ENCODE measurements around the gene NSUN4. TPM values are rescaled to one million over a fixed set of nuclear protein-coding genes. Genes with fewer than 3 reads are reported as not detected.
A peak's percentile ranks its signal among the peaks of the same experiment; 100 is the strongest.

Gene NSUN4
- total and polyA plus RNA-seq, 2 experiments from 2014 or later: 10.8 to 16.1 TPM

DNA sequence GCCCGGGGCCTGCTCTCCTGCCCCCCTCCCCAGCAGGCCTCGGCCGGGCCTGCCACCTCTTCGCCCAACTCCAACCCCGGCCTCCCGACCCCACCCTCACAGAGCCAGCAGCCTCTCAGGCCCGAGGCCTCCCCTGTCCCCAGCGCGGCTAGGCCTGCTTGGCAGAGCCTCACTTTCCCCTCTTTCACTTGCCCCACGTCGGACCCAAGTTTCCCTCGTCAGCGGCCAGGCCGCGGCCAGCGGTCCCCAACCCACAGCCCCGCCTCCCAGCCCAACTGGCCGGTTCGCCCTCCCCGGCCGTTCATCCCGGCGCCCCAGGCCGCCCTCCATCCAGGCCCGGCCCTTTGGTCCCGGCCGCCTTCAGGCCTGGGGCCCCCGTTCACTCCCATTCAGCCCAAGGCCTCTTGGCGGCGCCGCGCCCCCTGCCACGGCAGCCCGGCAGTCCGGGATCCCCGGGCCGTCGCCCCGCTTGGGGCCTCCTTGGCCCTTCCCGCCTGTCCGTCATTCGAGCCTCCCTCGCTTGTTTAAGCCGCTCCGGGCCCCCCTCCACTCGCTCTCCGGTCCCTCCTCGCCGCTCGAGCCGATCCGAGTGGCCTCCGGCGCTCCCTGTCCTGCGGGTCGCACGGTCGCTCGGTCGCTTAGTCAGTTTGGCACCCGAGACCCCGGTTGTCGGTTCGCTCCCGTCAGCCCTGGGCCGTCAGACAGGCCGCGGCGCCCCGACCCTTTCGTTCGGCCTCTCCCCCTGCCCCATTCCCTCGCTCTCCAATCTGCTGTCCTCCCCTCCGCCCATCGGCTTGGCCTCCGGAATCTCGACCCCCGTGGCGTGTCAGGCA, 38.6 kb upstream of the NSUN4 start:
- Histone ChIP-seq H3K27ac (peak overlapping the region; percentile 99), H3K36me3 (peaks cover 9% of the 10 kb centered on the region), H3K4me1 (ENCODE audit: low read depth) (peaks cover 37% of the 10 kb centered on the region), H3K4me3 (peak overlapping the region; percentile 62), H3K27me3 (no peaks in the 10 kb centered on the region), H3K9me3 (ENCODE audit: low read depth) (no peaks in the 10 kb centered on the region)
- DNase-seq (ENCODE audit: low read depth in 1 of 2, low spot score in 1 of 2): peak; percentile 65 to 73
- TF ChIP-seq, protein P1, sequence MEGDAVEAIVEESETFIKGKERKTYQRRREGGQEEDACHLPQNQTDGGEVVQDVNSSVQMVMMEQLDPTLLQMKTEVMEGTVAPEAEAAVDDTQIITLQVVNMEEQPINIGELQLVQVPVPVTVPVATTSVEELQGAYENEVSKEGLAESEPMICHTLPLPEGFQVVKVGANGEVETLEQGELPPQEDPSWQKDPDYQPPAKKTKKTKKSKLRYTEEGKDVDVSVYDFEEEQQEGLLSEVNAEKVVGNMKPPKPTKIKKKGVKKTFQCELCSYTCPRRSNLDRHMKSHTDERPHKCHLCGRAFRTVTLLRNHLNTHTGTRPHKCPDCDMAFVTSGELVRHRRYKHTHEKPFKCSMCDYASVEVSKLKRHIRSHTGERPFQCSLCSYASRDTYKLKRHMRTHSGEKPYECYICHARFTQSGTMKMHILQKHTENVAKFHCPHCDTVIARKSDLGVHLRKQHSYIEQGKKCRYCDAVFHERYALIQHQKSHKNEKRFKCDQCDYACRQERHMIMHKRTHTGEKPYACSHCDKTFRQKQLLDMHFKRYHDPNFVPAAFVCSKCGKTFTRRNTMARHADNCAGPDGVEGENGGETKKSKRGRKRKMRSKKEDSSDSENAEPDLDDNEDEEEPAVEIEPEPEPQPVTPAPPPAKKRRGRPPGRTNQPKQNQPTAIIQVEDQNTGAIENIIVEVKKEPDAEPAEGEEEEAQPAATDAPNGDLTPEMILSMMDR (IDR thresholded peaks at IDR 0.05; ENCODE audit: low read depth, low read length): peak; percentile 17

DNA sequence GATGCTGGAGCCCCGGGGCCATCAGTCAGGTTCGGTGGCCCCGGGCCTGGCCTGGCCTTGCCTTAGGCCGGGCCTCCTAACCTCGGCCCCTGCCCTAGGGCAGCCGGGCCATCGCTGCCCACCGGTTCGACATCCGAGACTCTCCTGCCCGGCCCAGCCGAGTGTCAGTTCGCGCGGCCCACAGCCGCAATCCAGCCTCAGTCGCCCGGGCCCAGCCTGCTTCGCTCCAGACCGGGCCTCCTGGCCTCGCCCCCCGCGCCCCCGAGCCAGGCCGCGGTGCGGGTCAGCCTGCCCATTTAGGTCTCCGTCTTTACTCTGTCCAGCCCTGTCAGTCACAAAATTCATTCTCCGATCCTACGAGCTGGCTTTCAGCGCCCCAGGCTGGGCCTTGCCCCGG, 38.0 kb upstream of the NSUN4 start:
- Histone ChIP-seq H3K4me3 (peak overlapping the region; percentile 62), H3K9me3 (ENCODE audit: low read depth) (no peaks in the 10 kb centered on the region), H3K27ac (peak overlapping the region; percentile 99), H3K27me3 (no peaks in the 10 kb centered on the region), H3K36me3 (peaks cover 4% of the 10 kb centered on the region), H3K4me1 (ENCODE audit: low read depth) (peaks cover 37% of the 10 kb centered on the region)
- TF ChIP-seq, protein P1 (IDR thresholded peaks at IDR 0.05; ENCODE audit: low read depth, low read length): no peak
- peak; percentile 51 to 56 for DNase-seq (ENCODE audit: low read depth in 1 of 2, low spot score in 1 of 2)

GRCh38 chr1:46303038-46303871, 37.4 kb upstream of the NSUN4 start, which contains the start of the genes LRRC41 and UQCRH:
LRRC41 (minus strand) TSS chr1:46303616; CDS start chr1:46303322, 294 bp downstream.
UQCRH (plus strand) TSS chr1:46303698; CDS start chr1:46303767, 69 bp downstream.
- TF ChIP-seq, protein P1 (IDR thresholded peaks at IDR 0.05; ENCODE audit: low read depth, low read length): no peak
- no peaks in the 10 kb centered on the region for H3K27me3 ChIP-seq
- H3K4me1 ChIP-seq (ENCODE audit: low read depth): peaks cover 34% of the 10 kb centered on the region
- no peaks in the 10 kb centered on the region for H3K9me3 ChIP-seq (ENCODE audit: low read depth)
- H3K4me3 ChIP-seq: peak within 1 kb of the TSS; percentile 62
- peak; percentile 96 to 98 for DNase-seq (ENCODE audit: low read depth in 1 of 2, low spot score in 1 of 2)
- H3K36me3 ChIP-seq: peaks cover 3% of the 10 kb centered on the region
- H3K27ac ChIP-seq: peak within 1 kb of the TSS; percentile 99

DNA sequence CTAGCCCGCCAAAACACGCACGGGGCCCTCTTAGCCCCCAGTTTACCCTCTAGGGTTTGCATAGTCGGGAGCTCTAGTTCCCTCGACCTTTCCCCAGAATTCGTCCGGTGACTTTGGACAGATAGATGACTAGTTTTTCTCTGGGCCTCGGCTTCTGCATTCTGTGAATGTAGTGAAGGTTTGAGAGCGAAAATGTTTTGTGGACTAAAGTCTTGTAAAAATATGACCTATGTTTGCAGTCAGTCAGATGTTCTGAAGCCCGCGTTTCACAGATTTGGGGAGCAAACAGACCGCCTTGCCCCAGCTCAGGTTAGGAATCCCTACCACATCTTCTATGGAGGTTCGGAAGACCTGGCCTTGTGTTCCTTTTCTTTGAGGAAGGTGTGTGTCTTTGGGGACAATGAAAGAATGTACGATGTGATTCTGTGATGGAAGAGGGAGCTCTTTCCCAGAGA, 36.7 kb upstream of the NSUN4 start:
- no peaks in the 10 kb centered on the region for H3K9me3 ChIP-seq (ENCODE audit: low read depth)
- H3K4me3 ChIP-seq: peak overlapping the region; percentile 62
- TF ChIP-seq, protein P1 (IDR thresholded peaks at IDR 0.05; ENCODE audit: low read depth, low read length): no peak
- no peak for DNase-seq (ENCODE audit: low read depth in 1 of 2, low spot score in 1 of 2)
- H3K27me3 ChIP-seq: no peaks in the 10 kb centered on the region
- peaks cover 3% of the 10 kb centered on the region for H3K36me3 ChIP-seq
- H3K27ac ChIP-seq: peak overlapping the region; percentile 99
- peaks cover 28% of the 10 kb centered on the region for H3K4me1 ChIP-seq (ENCODE audit: low read depth)

DNA sequence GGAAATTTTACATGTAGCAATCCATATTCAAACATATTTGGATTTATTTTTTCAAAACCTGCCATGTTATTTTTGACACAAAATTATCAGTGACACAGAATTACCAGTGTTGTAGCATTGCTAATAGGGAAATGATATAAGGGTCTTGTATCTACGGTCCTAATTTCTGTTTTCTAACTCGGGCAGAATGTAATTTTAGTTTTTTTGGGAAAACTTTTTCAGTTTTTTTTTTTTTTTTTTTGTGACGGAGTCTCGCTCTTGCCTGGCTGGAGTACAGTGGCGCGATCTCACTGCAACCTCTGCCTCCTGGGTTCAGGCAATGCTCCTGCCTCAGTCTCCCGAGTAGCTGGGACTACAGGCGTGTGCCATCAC, 34.5 kb upstream of the NSUN4 start:
- H3K4me3 ChIP-seq: no peak overlapping the region
- peaks cover 9% of the 10 kb centered on the region for H3K4me1 ChIP-seq (ENCODE audit: low read depth)
- peaks cover 15% of the 10 kb centered on the region for H3K36me3 ChIP-seq
- H3K27ac ChIP-seq: no peak overlapping the region
- TF ChIP-seq, protein P1 (IDR thresholded peaks at IDR 0.05; ENCODE audit: low read depth, low read length): no peak
- H3K9me3 ChIP-seq (ENCODE audit: low read depth): no peaks in the 10 kb centered on the region
- no peak for DNase-seq (ENCODE audit: low read depth in 1 of 2, low spot score in 1 of 2)
- no peaks in the 10 kb centered on the region for H3K27me3 ChIP-seq

All from cardiac muscle cell (in vitro differentiated cells and primary cell).